H9 (cell line): ENCODE results near the gene DCAF4. TPM values are rescaled to one million over a fixed set of nuclear protein-coding genes. Genes with fewer than 3 reads are reported as not detected.

Source experiments
- DNase-seq: peaks from one replicate; pipeline ENCODE4 v3.0.0-alpha.2; 2017
- H2AFZ ChIP-seq: one replicate; pipeline ENCODE4 v1.6.1; 2013; ENCODE audit warnings: mild to moderate bottlenecking, low read length, control low read depth, moderate library complexity
- H2AK5ac ChIP-seq: 2 replicates; pipeline ENCODE4 v1.6.1; 2013; ENCODE audit warnings: low read length, control low read depth, mixed read lengths; ENCODE audit not compliant: insufficient read length
- H2BK120ac ChIP-seq: one replicate; pipeline ENCODE4 v1.6.1; 2013; ENCODE audit warnings: low read depth, mild to moderate bottlenecking, low read length, control low read depth, inconsistent platforms; ENCODE audit not compliant: poor library complexity, severe bottlenecking
- H2BK12ac ChIP-seq: 2 replicates; pipeline ENCODE4 v1.6.1; 2013; ENCODE audit warnings: low read length, control low read depth, mixed read lengths, low read depth; ENCODE audit not compliant: insufficient read length
- H2BK15ac ChIP-seq: 2 replicates; pipeline ENCODE4 v1.6.1; 2013; ENCODE audit warnings: low read depth, low read length, control low read depth
- H2BK20ac ChIP-seq: one replicate; pipeline ENCODE4 v1.6.1; 2013; ENCODE audit warnings: low read depth, mild to moderate bottlenecking, low read length, control low read depth, inconsistent platforms; ENCODE audit not compliant: poor library complexity, severe bottlenecking
- H2BK5ac ChIP-seq: 2 replicates; pipeline ENCODE4 v1.6.1; 2013; ENCODE audit warnings: low read length, control low read depth, mixed read lengths; ENCODE audit not compliant: insufficient read length
- H3K14ac ChIP-seq: 2 replicates; pipeline ENCODE4 v1.6.1; 2013; ENCODE audit warnings: low read length, control low read depth; ENCODE audit not compliant: insufficient read depth
- H3K18ac ChIP-seq: 2 replicates; pipeline ENCODE4 v1.6.1; 2013; ENCODE audit warnings: low read depth, mild to moderate bottlenecking, mixed read lengths, low read length, control low read depth; ENCODE audit not compliant: insufficient read length
- H3K23ac ChIP-seq: 2 replicates; pipeline ENCODE4 v1.6.1; 2013; ENCODE audit warnings: low read length, control low read depth, mixed read lengths, low read depth; ENCODE audit not compliant: insufficient read length
- H3K23me2 ChIP-seq: 2 replicates; pipeline ENCODE4 v1.6.1; 2013; ENCODE audit warnings: low read depth, mild to moderate bottlenecking, mixed read lengths, low read length, control low read depth; ENCODE audit not compliant: insufficient read length, poor library complexity, severe bottlenecking
- H3K27ac ChIP-seq: 2 replicates; pipeline ENCODE4 v1.5.1; 2013; ENCODE audit warnings: low read length, control low read depth, mixed read lengths, low read depth; ENCODE audit not compliant: insufficient read length
- H3K27me3 ChIP-seq: 2 replicates; pipeline ENCODE4 v1.6.1; 2013; ENCODE audit warnings: low read length, control low read depth, inconsistent platforms; ENCODE audit not compliant: insufficient read depth
- H3K4ac ChIP-seq: 2 replicates; pipeline ENCODE4 v1.6.1; 2013; ENCODE audit warnings: low read depth, mild to moderate bottlenecking, control low read depth, inconsistent platforms, low read length, moderate library complexity
- H3K4me1 ChIP-seq: 2 replicates; pipeline ENCODE4 v1.6.1; 2013; ENCODE audit warnings: low read length, control low read depth, inconsistent platforms; ENCODE audit not compliant: insufficient read depth
- H3K4me2 ChIP-seq: 2 replicates; pipeline ENCODE4 v1.6.1; 2013; ENCODE audit warnings: low read length, control low read depth, mixed read lengths; ENCODE audit not compliant: insufficient read length, insufficient read depth
- H3K56ac ChIP-seq: 2 replicates; pipeline ENCODE4 v1.6.1; 2013; ENCODE audit warnings: low read depth, mild to moderate bottlenecking, mixed read lengths, low read length, control low read depth; ENCODE audit not compliant: insufficient read length
- H3K79me1 ChIP-seq: 2 replicates; pipeline ENCODE4 v1.6.1; 2013; ENCODE audit warnings: low read depth, mild to moderate bottlenecking, moderate library complexity, low read length, control low read depth, inconsistent platforms; ENCODE audit not compliant: insufficient read depth, poor library complexity, severe bottlenecking
- H3K79me2 ChIP-seq: 2 replicates; pipeline ENCODE4 v1.6.1; 2013; ENCODE audit warnings: low read length, control low read depth, inconsistent platforms; ENCODE audit not compliant: insufficient read depth
- H3K9ac ChIP-seq: 2 replicates; pipeline ENCODE4 v1.6.1; 2013; ENCODE audit warnings: low read length, control low read depth, mixed read lengths; ENCODE audit not compliant: insufficient read length; ENCODE audit errors: extremely low read depth
- H3K9me3 ChIP-seq: one replicate; pipeline ENCODE4 v1.6.1; 2013; ENCODE audit warnings: low read depth, low read length, inconsistent platforms; ENCODE audit not compliant: control insufficient read depth
- H3T11ph ChIP-seq: one replicate; pipeline ENCODE4 v1.6.1; 2013; ENCODE audit warnings: mild to moderate bottlenecking, low read length, control low read depth, inconsistent platforms
- H4K20me1 ChIP-seq: one replicate; pipeline ENCODE4 v1.6.1; 2013; ENCODE audit not compliant: control insufficient read depth, insufficient read length, insufficient read depth
- H4K5ac ChIP-seq: 2 replicates; pipeline ENCODE4 v1.6.1; 2013; ENCODE audit warnings: low read depth, mild to moderate bottlenecking, mixed read lengths, low read length, control low read depth; ENCODE audit not compliant: insufficient read length
- H4K8ac ChIP-seq: replicated peaks from 2 replicates; pipeline ENCODE4 v1.6.1; 2013; ENCODE audit warnings: low read length, control low read depth, mixed read lengths, low read depth; ENCODE audit not compliant: insufficient read length
- H4K91ac ChIP-seq: 2 replicates; pipeline ENCODE4 v1.6.1; 2013; ENCODE audit warnings: low read depth, mild to moderate bottlenecking, moderate library complexity, mixed read lengths, low read length, control low read depth; ENCODE audit not compliant: insufficient read length
- H3K27ac Mint-ChIP-seq, 3 experiments: 2 replicates in 2 of 3; 3 replicates in 1 of 3; pipeline ENCODE4 v1.8.0; 2020 to 2021; ENCODE audit warnings: mixed read lengths in 3 of 3, mild to moderate bottlenecking in 1 of 3, moderate library complexity in 1 of 3
- H3K27me3 Mint-ChIP-seq: 2 replicates; pipeline ENCODE4 v1.8.0; 2021; ENCODE audit warnings: low read depth, mild to moderate bottlenecking, moderate library complexity, mixed read lengths
- H3K36me3 Mint-ChIP-seq, 3 experiments: 2 replicates in 2 of 3; 3 replicates in 1 of 3; pipeline ENCODE4 v1.8.0; 2020 to 2021; ENCODE audit warnings: low read depth in 3 of 3, mixed read lengths in 3 of 3; ENCODE audit not compliant: insufficient read depth in 1 of 3
- H3K4me1 Mint-ChIP-seq, 2 experiments: 2 replicates each; pipeline ENCODE4 v1.8.0; 2020; ENCODE audit warnings: mixed read lengths in 2 of 2
- H3K4me3 Mint-ChIP-seq, 2 experiments: 2 replicates in 1 of 2; 3 replicates in 1 of 2; pipeline ENCODE4 v1.8.0; 2020 to 2021; ENCODE audit warnings: mild to moderate bottlenecking in 2 of 2, mixed read lengths in 2 of 2, moderate library complexity in 1 of 2
- H3K9me3 Mint-ChIP-seq, 2 experiments: 2 replicates in 1 of 2; 3 replicates in 1 of 2; pipeline ENCODE4 v1.8.0; 2020; ENCODE audit warnings: mild to moderate bottlenecking in 2 of 2, mixed read lengths in 2 of 2, moderate library complexity in 1 of 2
- WGBS: extraction: QIAGEN DNeasy Blood & Tissue Kit; methylation state at CpG from one replicate; pipeline ENCODE4 v1.1.7; 2013; ENCODE audit warnings: missing lambda C conversion rate, low lambda C conversion rate, mixed read lengths; ENCODE audit not compliant: insufficient read length; ENCODE audit errors: extremely low coverage; 5-methylcytosine and 5-hydroxymethylcytosine counted together
- total RNA-seq: library from RNA; stranded (reverse); gene quantifications from 2 replicates; pipeline ENCODE4 v1.2.1, GENCODE V29; 2021
- TF ChIP-seq, protein P1 (sequence below): fragments of 200-600 bp; sonication (generic); conservative IDR thresholded peaks from 3 replicates; pipeline ENCODE4 v1.8.0; 2021; ENCODE audit warnings: antibody characterized with exemption, mild to moderate bottlenecking

Gene DCAF4
- total RNA-seq, 1 experiment from 2014 or later = 32.0 TPM

DNA sequence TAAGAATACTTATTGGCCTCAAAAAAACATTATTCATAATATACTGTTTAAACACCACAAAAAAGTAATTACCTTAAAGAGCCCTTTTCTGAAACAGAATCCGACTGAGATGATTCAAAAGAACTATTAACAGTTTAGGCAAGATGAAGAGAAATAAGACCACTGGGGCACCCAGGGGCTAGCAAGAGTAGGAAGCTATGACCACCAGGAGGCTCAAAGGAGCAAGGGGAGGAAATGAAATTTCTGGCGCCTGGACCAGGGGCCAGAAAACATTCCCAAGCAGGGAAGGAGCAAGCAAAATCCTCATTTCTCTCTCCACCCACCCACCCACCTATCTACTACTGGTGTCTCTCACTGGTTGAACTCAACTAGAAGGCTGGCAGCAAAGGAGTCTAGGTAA lies 6.3 kb upstream of the DCAF4 start:
- H2BK12ac ChIP-seq = no peak overlapping the region
- WGBS = no CpG with 5 or more reads among the region's 2 CpGs
- H3K18ac ChIP-seq = no peak overlapping the region
- no peaks in the 10 kb centered on the region for H3K27me3 ChIP-seq
- no peak overlapping the region for H2BK120ac ChIP-seq
- no peak overlapping the region for H2AFZ ChIP-seq
- no peak overlapping the region for H3T11ph ChIP-seq
- no peak overlapping the region for H3K4ac ChIP-seq
- no peak overlapping the region for H3K14ac ChIP-seq
- H3K9ac ChIP-seq = no peak overlapping the region
- H3K9me3 ChIP-seq = no peaks in the 10 kb centered on the region
- no peaks in the 10 kb centered on the region for H3K79me2 ChIP-seq
- no peak overlapping the region for H3K27ac ChIP-seq
- no peak overlapping the region for H4K5ac ChIP-seq
- H3K36me3 Mint-ChIP-seq = no peaks in the 10 kb centered on the region
- H2AK5ac ChIP-seq = no peak overlapping the region
- H4K20me1 ChIP-seq = no peaks in the 10 kb centered on the region
- H2BK20ac ChIP-seq = no peak overlapping the region
- H3K27me3 Mint-ChIP-seq = peaks cover 25% of the 10 kb centered on the region
- no peak overlapping the region for H2BK5ac ChIP-seq
- no peaks in the 10 kb centered on the region for H3K23me2 ChIP-seq
- no peaks in the 10 kb centered on the region for H3K9me3 Mint-ChIP-seq
- H3K79me1 ChIP-seq = no peaks in the 10 kb centered on the region
- no peak overlapping the region for H3K4me3 Mint-ChIP-seq
- H3K27ac Mint-ChIP-seq = no peak overlapping the region; a peak in 1 of 7 replicates
- no peak overlapping the region for H3K23ac ChIP-seq
- H3K4me2 ChIP-seq = no peak overlapping the region
- no peak overlapping the region for H3K56ac ChIP-seq
- no peaks in the 10 kb centered on the region for H3K4me1 ChIP-seq
- no peak for DNase-seq
- H3K4me1 Mint-ChIP-seq = peaks cover 0 to under 1% of the 10 kb centered on the region in 2 experiments; a peak in 2 of 4 replicates
- no peak overlapping the region for H4K8ac ChIP-seq
- TF ChIP-seq, protein P1, sequence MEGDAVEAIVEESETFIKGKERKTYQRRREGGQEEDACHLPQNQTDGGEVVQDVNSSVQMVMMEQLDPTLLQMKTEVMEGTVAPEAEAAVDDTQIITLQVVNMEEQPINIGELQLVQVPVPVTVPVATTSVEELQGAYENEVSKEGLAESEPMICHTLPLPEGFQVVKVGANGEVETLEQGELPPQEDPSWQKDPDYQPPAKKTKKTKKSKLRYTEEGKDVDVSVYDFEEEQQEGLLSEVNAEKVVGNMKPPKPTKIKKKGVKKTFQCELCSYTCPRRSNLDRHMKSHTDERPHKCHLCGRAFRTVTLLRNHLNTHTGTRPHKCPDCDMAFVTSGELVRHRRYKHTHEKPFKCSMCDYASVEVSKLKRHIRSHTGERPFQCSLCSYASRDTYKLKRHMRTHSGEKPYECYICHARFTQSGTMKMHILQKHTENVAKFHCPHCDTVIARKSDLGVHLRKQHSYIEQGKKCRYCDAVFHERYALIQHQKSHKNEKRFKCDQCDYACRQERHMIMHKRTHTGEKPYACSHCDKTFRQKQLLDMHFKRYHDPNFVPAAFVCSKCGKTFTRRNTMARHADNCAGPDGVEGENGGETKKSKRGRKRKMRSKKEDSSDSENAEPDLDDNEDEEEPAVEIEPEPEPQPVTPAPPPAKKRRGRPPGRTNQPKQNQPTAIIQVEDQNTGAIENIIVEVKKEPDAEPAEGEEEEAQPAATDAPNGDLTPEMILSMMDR = peak; percentile 63
- no peak overlapping the region for H4K91ac ChIP-seq
- no peak overlapping the region for H2BK15ac ChIP-seq
